ENCODE measurements around the gene MFSD1. TPM values are rescaled to one million over a fixed set of nuclear protein-coding genes. Genes with fewer than 3 reads are reported as not detected.

The MFSD1 gene
- total and polyA plus RNA-seq, 2 of the 4 experiments (the other 2 are of a cell fraction) = 50.4 to 64.2 TPM

- Histone ChIP-seq H3K79me1 (ENCODE audit: low read depth in 1 of 2, low read length in 2 of 2) (no peaks in the 10 kb centered on the region), H4K8ac (ENCODE audit: low read depth in 2 of 2, low read length in 2 of 2) (no peak overlapping the region), H2AK5ac (ENCODE audit: low read depth, low read length) (no peak overlapping the region), H2BK15ac (ENCODE audit: low read depth, low read length) (no peak overlapping the region), H4K20me1 (ENCODE audit: insufficient read depth, low read length) (no peaks in the 10 kb centered on the region), H3K23ac (ENCODE audit: low read depth, low read length) (no peak overlapping the region), H3K4me1 (ENCODE audit: control insufficient read depth, insufficient read depth, low read length) (no peaks in the 10 kb centered on the region), H2BK120ac (ENCODE audit: low read depth, low read length) (no peak overlapping the region), H4K5ac (ENCODE audit: low read depth, low read length) (no peak overlapping the region), H3K4me2 (ENCODE audit: low read depth, low read length) (no peak overlapping the region), H3K27ac (ENCODE audit: insufficient read depth, low read length) (no peak overlapping the region), H3K4ac (ENCODE audit: low read depth, low read length) (no peak overlapping the region), H2AK9ac (replicated peaks; ENCODE audit: low read depth, low read length, poor library complexity) (no peak overlapping the region), H3K56ac (ENCODE audit: extremely low read depth, insufficient read depth, low read length) (no peak overlapping the region), H3K9ac (ENCODE audit: low read depth, low read length) (no peak overlapping the region), H3K9me3 (ENCODE audit: control insufficient read depth, insufficient read depth, low read length) (no peaks in the 10 kb centered on the region), H3K4me3 (ENCODE audit: insufficient read depth, low read depth, low read length) (no peak overlapping the region), H2BK20ac (ENCODE audit: low read depth, low read length) (no peak overlapping the region), H2BK5ac (ENCODE audit: low read depth, low read length, poor library complexity, severe bottlenecking) (no peak overlapping the region), H3K9me1 (ENCODE audit: insufficient read depth, low read length) (no peaks in the 10 kb centered on the region), H3K18ac (ENCODE audit: low read depth, low read length) (no peak overlapping the region), H3K14ac (replicated peaks; ENCODE audit: low read depth, low read length) (no peak overlapping the region), H4K91ac (ENCODE audit: insufficient read depth, low read depth, low read length) (no peak overlapping the region), H3K36me3 (ENCODE audit: control insufficient read depth, insufficient read depth, low read length) (no peaks in the 10 kb centered on the region), H2AFZ (replicated peaks; ENCODE audit: low read length, poor library complexity) (no peak overlapping the region), H3K27me3 (ENCODE audit: control insufficient read depth, insufficient read depth, low read length) (no peaks in the 10 kb centered on the region; the same call in none of the 2 replicates)
- DNase-seq (no peak), ATAC-seq (ENCODE audit: low read depth) (no peak)
- POLR2A ChIA-PET (ENCODE audit: unreplicated experiment) = no interaction called here
- in situ Hi-C loops (cut with MboI; ENCODE audit: low sequenced_read_pairs) (no loop called here), intact Hi-C loops (cut with micrococcal nuclease) (no loop called here), dilution Hi-C loops (cut with HindIII; ENCODE audit: low sequenced_read_pairs, unreplicated experiment) (no loop called here)
- CTCF ChIA-PET = interaction anchor here (0.8 kb wide), 1 partner anchor 42 kb away, joined by 3 read pairs; no protein-coding TSS in a partner anchor
- no peak for TF ChIP-seq MXI1 (IDR thresholded peaks at IDR 0.05; ENCODE audit: borderline replicate concordance, low read depth, low read length)
- TF ChIP-seq FOS (IDR thresholded peaks at IDR 0.05; ENCODE audit: low read depth, low read length) = no peak
- TF ChIP-seq ELK1 (IDR thresholded peaks at IDR 0.05; ENCODE audit: borderline replicate concordance, low read depth, low read length) = no peak
- TF ChIP-seq RFX5 (IDR thresholded peaks at IDR 0.05; ENCODE audit: low read depth, low read length) = no peak
- TF ChIP-seq POLR2A (IDR thresholded peaks at IDR 0.05; ENCODE audit: low read depth, low read length) = no peak
- no peak for TF ChIP-seq CTCF (conservative IDR thresholded peaks at IDR 0.05; ENCODE audit: low read depth, low read length)
- TF ChIP-seq CHD1 (IDR thresholded peaks at IDR 0.05; ENCODE audit: low read depth, low read length) = no peak
- TF ChIP-seq RCOR1 (IDR thresholded peaks at IDR 0.05; ENCODE audit: insufficient replicate concordance, low read length) = no peak
- TF ChIP-seq CEBPB (IDR thresholded peaks at IDR 0.05; ENCODE audit: low read depth, low read length) = no peak
- no peak for TF ChIP-seq RAD21 (IDR thresholded peaks at IDR 0.05; ENCODE audit: low read length)
- TF ChIP-seq BHLHE40 (IDR thresholded peaks at IDR 0.05; ENCODE audit: low read depth, low read length) = no peak
- TF ChIP-seq MAFK (IDR thresholded peaks at IDR 0.05; ENCODE audit: low read depth, low read length) = no peak
- no peak for TF ChIP-seq NFE2L2 (IDR thresholded peaks at IDR 0.05; ENCODE audit: low read depth, low read length)
- BruUV-seq (replicated peaks) = no TSS peak
Measured at GRCh38 chr3:158875700-158876099, 73.8 kb downstream of the MFSD1 start.

All from IMR-90 (cell line).